Mesothelial cell of epicardium (in vitro differentiated cells): Measurements from ENCODE around the gene MRPL40. TPM values are rescaled to one million over a fixed set of nuclear protein-coding genes. Genes with fewer than 3 reads are reported as not detected.
A peak's percentile ranks its signal among the peaks of the same experiment; 100 is the strongest.

Experiments
- DNase-seq, 2 experiments: peaks; one replicate each; pipeline ENCODE4 v3.0.0; 2021; ENCODE audit warnings: low spot score in 2 of 2; ENCODE audit not compliant: unreplicated experiment in 2 of 2
- H3K27ac Mint-ChIP-seq: 2 replicates; pipeline ENCODE4 v1.8.0; 2021; ENCODE audit warnings: mixed read lengths
- H3K27me3 Mint-ChIP-seq: 2 replicates; pipeline ENCODE4 v1.8.0; 2021; ENCODE audit warnings: low read depth, mixed read lengths
- H3K36me3 Mint-ChIP-seq: 2 replicates; pipeline ENCODE4 v1.8.0; 2021; ENCODE audit warnings: mixed read lengths
- H3K4me1 Mint-ChIP-seq: 2 replicates; pipeline ENCODE4 v1.8.0; 2021; ENCODE audit warnings: mixed read lengths
- H3K4me3 Mint-ChIP-seq: 2 replicates; pipeline ENCODE4 v1.8.0; 2021; ENCODE audit warnings: mild to moderate bottlenecking, moderate library complexity, mixed read lengths
- H3K9me3 Mint-ChIP-seq: 2 replicates; pipeline ENCODE4 v1.8.0; 2021; ENCODE audit warnings: mixed read lengths
- total RNA-seq: library from RNA; stranded (reverse); gene quantifications from 3 replicates; pipeline ENCODE4 v1.2.1, GENCODE V29; 2021
- TF ChIP-seq, protein P1 (sequence below): fragments of 200-600 bp; sonication (generic); IDR thresholded peaks from one replicate; pipeline ENCODE4 v1.5.0; 2021; ENCODE audit warnings: antibody characterized with exemption; ENCODE audit not compliant: unreplicated experiment

Gene MRPL40
- total RNA-seq, 1 donor from 2014 or later, result 19.1 TPM

DNA sequence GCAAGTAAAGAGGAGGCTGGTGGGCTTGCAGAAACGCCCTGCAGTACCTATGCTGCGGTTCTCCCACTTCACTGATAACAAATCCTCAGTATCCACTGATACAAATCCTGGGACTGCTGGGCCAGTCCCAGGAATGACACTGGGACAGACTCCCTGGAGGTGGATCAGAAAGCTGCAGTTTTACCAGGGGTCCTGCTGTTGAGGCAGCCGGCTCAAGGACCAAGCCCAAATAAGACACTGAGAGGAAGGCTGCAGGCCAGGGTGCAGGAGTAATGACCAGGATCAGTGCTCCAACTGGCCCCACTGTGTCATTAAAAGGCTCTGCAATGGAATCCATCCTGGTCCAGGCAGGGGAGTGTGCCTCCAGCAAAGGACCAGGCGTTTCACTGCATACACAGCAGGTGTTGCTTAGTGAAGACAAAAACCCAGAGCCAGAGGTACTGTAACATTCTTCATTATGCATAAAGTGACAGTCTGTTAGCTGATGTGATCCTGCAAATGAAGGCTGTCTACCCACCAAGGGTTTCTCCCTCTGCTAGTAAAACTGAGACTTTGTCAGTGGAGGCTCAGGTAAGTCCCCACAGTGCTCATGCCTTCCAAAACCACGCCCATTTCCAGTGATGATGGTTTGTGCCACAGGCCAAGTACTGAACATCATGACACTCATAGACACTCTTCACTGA lies 16.5 kb downstream of the MRPL40 start:
- Mint-ChIP-seq H3K27me3 (no peaks in the 10 kb centered on the region), H3K36me3 (peaks cover 7% of the 10 kb centered on the region), H3K9me3 (no peaks in the 10 kb centered on the region), H3K27ac (peak overlapping the region; percentile 72), H3K4me1 (peaks cover 25% of the 10 kb centered on the region), H3K4me3 (peak overlapping the region; percentile 88)
- no peak for DNase-seq
- TF ChIP-seq, protein P1, sequence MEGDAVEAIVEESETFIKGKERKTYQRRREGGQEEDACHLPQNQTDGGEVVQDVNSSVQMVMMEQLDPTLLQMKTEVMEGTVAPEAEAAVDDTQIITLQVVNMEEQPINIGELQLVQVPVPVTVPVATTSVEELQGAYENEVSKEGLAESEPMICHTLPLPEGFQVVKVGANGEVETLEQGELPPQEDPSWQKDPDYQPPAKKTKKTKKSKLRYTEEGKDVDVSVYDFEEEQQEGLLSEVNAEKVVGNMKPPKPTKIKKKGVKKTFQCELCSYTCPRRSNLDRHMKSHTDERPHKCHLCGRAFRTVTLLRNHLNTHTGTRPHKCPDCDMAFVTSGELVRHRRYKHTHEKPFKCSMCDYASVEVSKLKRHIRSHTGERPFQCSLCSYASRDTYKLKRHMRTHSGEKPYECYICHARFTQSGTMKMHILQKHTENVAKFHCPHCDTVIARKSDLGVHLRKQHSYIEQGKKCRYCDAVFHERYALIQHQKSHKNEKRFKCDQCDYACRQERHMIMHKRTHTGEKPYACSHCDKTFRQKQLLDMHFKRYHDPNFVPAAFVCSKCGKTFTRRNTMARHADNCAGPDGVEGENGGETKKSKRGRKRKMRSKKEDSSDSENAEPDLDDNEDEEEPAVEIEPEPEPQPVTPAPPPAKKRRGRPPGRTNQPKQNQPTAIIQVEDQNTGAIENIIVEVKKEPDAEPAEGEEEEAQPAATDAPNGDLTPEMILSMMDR, result no peak

GRCh38 chr22:19449422-19449767 lies 17.1 kb downstream of the MRPL40 start:
- DNase-seq, result no peak
- no peaks in the 10 kb centered on the region for H3K27me3 Mint-ChIP-seq
- TF ChIP-seq, protein P1, result no peak
- H3K9me3 Mint-ChIP-seq, result no peaks in the 10 kb centered on the region
- H3K4me3 Mint-ChIP-seq, result no peak overlapping the region
- H3K36me3 Mint-ChIP-seq, result peaks cover 8% of the 10 kb centered on the region
- H3K4me1 Mint-ChIP-seq, result peaks cover 25% of the 10 kb centered on the region
- no peak overlapping the region for H3K27ac Mint-ChIP-seq

DNA sequence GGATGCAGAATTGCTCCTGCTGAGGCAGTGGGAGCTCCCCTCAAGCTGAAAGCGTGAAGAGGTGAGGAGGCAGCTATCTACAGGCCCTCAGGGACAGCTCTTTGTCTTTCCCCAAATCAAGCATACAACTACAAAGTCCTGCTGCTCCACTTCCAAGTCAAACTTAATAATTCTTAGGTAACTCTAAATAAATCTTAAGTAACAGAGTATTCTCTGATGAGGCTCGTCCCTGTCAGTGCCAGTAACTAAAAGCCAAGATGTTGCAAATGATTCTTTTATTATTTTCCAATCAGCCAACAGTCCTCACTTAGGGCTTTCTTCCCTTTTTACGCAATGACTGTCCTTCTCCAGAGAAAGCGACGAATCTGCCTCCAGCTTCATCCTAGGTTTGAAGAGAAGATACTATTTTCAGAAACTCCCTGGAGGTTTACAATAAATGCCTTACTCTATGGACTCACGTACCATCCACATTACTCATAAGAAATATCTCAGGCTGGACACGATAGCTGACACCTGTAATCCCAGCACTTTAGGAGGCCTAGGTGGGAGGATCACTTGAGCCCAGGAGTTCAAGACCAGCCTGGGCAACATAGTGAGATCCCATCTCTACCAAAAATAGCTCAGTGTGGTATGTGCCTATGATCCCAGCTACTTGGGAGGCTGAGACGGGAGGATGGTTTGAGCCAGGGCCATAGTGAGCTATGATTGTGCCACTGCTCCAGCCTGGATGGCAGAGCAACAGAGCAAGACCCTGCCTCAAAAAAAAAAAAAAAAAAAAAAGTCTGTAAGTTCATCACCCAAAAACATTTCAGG lies 18.2 kb downstream of the MRPL40 start:
- H3K27me3 Mint-ChIP-seq, result no peaks in the 10 kb centered on the region
- no peaks in the 10 kb centered on the region for H3K9me3 Mint-ChIP-seq
- peaks cover 17% of the 10 kb centered on the region for H3K4me1 Mint-ChIP-seq
- peaks cover 19% of the 10 kb centered on the region for H3K36me3 Mint-ChIP-seq
- DNase-seq, result no peak
- no peak overlapping the region for H3K4me3 Mint-ChIP-seq
- TF ChIP-seq, protein P1, result no peak
- no peak overlapping the region for H3K27ac Mint-ChIP-seq

- TF ChIP-seq, protein P1, result no peak
- Mint-ChIP-seq H3K4me1 (peaks cover 12% of the 10 kb centered on the region), H3K27ac (no peak overlapping the region), H3K9me3 (no peaks in the 10 kb centered on the region), H3K4me3 (no peak overlapping the region), H3K36me3 (peaks cover 25% of the 10 kb centered on the region), H3K27me3 (no peaks in the 10 kb centered on the region)
- no peak for DNase-seq
Measured at GRCh38 chr22:19451570-19451969, 19.2 kb downstream of the MRPL40 start.

GRCh38 chr22:19453718-19454117 lies 21.4 kb downstream of the MRPL40 start:
- no peak overlapping the region for H3K27ac Mint-ChIP-seq
- no peak for DNase-seq
- H3K4me1 Mint-ChIP-seq, result peaks cover under 1% of the 10 kb centered on the region
- no peaks in the 10 kb centered on the region for H3K27me3 Mint-ChIP-seq
- peaks cover 34% of the 10 kb centered on the region for H3K36me3 Mint-ChIP-seq
- TF ChIP-seq, protein P1, result no peak
- no peaks in the 10 kb centered on the region for H3K9me3 Mint-ChIP-seq
- H3K4me3 Mint-ChIP-seq, result no peak overlapping the region
